ENCODE measurements around the gene CRCP. TPM values are rescaled to one million over a fixed set of nuclear protein-coding genes. Genes with fewer than 3 reads are reported as not detected.
A peak's percentile ranks its signal among the peaks of the same experiment; 100 is the strongest.
"Not testable (repeated sequence)": the region's sequence is repeated elsewhere in the genome, so short reads cannot be mapped to it uniquely, and the experiment has no call there.

The CRCP gene
- polyA plus RNA-seq, 3 donors, result 25.3 to 34.8 (median 33.3) TPM

GRCh38 chr7:66145400-66146104 lies 30.9 kb downstream of the CRCP start:
- peak; percentile 89 for DNase-seq

DNA sequence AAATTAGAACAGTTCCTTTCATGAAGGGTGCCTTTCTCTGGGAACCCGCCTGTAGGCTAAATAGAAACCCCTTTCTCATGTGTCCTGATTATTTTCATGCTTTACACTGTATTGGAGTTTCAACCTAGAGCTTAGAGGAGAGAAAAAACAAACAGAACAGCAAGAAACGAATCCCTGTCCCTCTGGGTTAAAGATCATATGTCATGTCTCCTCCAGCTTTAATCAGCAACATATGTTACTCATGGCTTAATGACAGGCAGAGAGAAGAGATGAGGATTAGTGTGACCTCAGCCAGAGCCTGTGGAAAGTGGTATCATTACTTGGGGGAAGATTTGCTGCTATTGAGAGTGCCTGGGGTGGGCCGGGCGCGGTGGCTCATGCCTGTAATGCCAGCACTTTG lies 32.1 kb downstream of the CRCP start:
- DNase-seq, result peak; percentile 54

DNA sequence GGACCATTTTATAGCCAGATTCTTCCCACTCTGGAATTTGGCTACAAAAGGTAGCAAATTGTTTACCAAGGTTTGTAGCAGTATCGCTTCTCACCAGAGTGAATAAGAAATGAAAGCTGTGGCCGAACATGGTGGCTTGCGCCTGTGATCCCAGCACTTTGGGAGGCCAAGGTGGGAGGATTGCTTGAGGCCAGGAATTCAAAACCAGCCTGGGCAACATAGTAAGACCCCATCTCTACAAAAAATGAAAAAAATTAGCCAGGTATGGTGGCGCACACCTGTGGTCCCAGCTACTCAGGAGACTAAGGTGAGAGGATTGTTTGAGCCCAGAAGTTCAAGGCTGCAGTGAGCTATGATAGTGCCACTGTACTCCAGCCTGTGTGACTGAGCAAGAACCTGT lies 33.0 kb downstream of the CRCP start:
- DNase-seq, result not testable (repeated sequence)

DNA sequence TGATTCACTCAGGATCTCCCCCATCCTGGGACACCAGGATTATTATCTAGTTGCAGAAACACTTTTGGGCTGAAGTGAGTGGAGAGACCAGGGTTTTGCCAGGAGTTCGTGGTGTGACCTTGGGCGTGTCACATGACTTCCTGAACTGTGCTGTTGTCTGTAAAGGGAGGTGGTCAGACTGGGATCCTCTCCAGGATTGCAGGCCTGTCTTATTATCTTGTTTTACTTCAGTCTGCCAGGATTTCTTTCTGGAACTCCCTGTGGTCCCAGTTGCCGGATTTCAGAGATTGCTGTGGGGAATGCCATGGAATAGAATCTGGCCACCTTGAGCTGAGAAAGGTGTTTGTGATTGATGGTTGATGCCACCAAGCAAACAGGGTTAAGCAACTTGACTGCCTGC lies 35.8 kb downstream of the CRCP start:
- no peak for DNase-seq

- DNase-seq, result no peak
Measured at GRCh38 chr7:66152371-66153191, 37.9 kb downstream of the CRCP start.

DNA sequence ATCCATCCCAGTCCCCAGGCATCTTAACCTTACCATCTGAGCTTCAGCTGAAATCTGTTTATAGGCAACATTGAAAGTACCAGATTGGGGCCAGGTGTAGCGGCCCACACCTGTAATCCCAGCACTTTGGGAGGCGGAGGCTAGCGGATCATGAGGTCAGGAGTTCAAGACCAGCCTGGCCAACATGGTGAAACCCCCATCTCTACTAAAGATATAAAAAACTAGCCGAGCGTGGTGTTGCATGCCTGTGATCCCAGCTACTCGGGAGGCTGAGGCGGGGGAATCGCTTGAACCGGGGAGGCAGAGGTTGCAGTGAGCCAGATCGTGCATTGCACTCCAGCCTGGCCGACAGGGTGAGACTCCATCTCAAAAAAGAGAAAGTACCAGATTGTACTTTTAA lies 39.0 kb downstream of the CRCP start:
- no peak for DNase-seq

- not testable (repeated sequence) for DNase-seq
Measured at GRCh38 chr7:66156035-66156434, 41.4 kb downstream of the CRCP start.

- no peak for DNase-seq
Measured at GRCh38 chr7:66157060-66157459, 42.4 kb downstream of the CRCP start.

DNA sequence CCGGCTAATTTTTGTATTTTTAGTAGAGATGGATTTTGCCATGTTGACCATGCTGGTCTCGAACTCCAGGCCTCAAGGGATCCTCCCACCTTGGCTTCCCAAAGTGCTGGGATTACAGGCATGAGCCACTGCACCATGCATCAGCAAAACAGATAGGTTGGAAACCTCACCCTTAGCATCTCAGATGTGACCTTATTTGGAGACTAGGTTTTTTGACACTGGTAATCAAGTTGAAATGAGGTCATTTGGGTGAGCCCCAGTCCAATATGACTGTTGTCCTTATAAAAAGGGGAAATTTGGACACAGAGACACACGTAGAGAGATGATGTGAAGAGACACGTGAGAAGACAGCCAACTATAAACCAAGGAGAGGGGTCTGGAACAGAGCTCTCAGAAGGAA lies 48.0 kb downstream of the CRCP start:
- no peak for DNase-seq

GRCh38 chr7:66163186-66163610 lies 48.6 kb downstream of the CRCP start:
- no peak for DNase-seq

- no peak for DNase-seq
Measured at GRCh38 chr7:66164356-66164755, 49.7 kb downstream of the CRCP start.

DNA sequence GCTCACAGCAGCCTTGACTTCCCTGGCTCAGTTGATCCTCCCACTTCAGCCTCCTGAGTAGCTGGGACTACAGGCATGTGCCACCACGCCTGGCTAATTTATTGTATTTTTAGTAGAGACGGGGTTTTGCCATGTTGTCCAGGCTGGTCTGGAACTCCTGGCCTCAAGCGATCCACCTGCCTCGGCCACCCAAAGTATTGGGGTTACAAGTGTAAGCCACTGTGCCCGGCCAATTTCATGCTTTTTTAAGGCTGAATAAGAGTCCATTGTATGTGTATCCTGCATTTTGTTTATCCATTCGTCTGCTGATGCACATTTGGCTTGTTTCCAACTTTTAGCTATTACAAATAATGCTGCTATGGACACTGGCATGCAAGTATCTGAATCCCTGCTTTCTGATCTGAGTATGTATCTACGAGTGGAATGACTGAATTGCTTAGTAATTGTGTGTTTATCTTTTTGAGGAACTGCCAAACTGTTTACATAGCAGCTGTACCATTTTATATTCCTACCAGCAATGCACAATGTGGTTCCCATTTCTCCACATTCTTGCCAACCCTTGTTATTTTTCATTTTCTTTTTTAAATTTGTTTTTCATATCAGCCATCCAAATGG lies 53.2 kb downstream of the CRCP start:
- no peak for DNase-seq

DNA sequence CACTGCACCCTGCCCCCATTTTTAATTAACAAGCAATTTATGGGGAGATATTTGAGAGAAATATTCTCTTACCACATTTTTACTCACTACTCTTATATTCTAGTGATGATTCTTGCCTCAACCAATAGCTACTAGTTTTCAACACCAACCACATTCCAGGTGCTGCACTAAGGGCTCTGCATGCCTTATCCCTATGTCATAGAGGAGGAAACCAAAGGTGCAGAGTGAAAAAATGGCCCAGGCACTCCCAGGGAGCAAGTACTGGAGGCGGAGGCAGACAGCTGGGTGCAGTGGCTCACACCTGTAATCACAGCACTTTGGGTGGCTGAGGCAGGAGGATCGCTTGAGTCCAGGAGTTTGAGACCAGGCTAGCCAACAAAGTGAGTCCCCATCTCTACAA lies 55.0 kb downstream of the CRCP start:
- DNase-seq, result no peak

DNA sequence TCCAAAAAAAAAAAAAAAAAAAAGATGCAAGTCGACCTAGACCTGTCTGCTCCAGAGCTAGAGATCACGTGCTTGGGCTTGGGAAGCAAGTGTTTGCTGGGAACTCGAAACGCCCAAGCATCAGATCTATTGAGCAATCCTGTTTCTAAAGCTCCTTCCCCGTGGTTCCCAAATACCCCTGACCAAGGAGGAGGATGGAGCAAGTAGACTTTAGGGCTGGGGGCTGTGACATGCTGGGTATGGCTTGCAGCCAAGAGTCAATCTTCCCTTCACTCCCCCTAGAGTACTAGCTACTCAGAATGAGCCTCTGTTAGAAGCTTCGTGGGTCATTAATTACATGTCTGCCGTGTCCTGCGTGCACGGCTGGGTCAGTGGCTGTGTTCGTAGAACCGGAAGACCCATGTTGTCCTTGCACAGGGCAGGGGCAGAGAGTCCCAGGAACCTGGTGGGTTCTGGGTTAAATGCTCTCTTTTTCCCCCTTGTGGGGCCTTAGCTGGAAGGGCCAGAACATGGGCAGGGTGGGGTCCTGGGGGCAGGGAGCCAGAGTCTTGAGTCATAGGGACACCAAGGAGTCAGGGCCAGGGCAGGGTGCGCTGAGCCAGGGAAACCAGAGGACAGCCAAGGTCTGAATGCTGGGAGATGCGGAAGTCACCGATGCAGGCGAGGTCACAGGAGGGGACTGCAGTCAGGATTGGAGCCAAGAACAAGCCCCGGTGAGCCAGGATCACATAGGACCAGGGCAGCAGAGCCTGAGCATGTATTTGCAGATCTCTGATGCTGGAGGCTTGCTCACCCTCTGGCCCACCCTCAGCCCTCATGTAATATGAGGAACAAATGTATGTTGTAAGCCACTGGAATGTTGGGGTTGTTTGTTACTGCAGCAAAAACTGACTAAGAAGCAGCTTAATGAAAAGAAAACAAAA lies 55.9 kb downstream of the CRCP start:
- peak; percentile 34 for DNase-seq

- DNase-seq, result peak; percentile 30
Measured at GRCh38 chr7:66172536-66173401, 58.1 kb downstream of the CRCP start.

- DNase-seq, result no peak
Measured at GRCh38 chr7:66173856-66174255, 59.2 kb downstream of the CRCP start.

DNA sequence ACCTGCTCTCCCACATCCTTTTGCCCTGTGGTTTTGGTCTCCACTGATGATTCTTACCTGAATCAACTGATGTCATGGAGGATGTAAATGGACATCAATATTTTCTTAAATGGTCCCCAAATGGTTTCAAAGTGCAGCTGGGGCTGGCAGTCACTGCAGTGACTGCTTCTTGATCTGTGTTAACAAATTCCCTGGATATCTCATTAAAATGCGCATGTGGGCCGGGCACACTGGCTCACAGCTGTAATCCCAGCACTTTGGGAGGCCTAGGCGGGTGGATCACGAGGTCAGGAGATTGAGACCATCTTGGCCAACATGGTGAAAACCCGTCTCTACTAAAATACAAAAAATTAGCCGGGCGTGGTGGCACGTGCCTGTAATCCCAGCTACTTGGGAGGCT lies 60.4 kb downstream of the CRCP start:
- DNase-seq, result not testable (repeated sequence)

- no peak for DNase-seq
Measured at GRCh38 chr7:66176914-66177313, 62.3 kb downstream of the CRCP start.

DNA sequence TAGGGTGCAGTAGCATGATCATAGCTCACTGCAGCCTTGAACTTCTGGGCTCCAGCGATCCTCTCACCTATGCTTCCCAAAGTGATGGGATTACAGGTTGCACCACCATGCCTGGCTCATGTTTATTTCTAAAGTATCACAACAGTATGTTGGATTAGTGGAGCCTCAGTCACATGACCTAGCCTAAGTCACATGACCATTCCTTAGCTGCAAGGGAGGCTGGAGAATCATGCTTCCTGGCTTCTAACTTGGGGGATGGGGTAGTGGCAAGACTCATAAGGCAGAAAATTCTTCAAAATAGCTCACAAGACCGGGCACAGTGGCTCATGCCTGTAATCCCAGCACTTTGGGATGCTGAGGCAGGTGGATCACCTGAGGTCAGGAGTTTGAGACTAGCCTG lies 63.6 kb downstream of the CRCP start:
- no peak for DNase-seq

- no peak for DNase-seq
Measured at GRCh38 chr7:66181329-66181728, 66.7 kb downstream of the CRCP start.

- no peak for DNase-seq
Measured at GRCh38 chr7:66181845-66182244, 67.2 kb downstream of the CRCP start.

Data from renal pelvis (tissue), 4 donors.